IMR-90 (cell line): ENCODE data around the gene TRIO. TPM values are rescaled to one million over a fixed set of nuclear protein-coding genes. Genes with fewer than 3 reads are reported as not detected.

ENCODE experiments used
- ATAC-seq: fragments of 200-7000 bp; cut with Tn5 transposase; 2 replicates; pipeline ENCODE4 v1.9.1; 2020; ENCODE audit warnings: low read depth, mild to moderate bottlenecking, moderate library complexity
- BruUV-seq: library from RNA; stranded (reverse); fragments of 400-500 nt; replicated peaks from 2 replicates; lab custom pipeline; 2021; lab: Mats Ljungman, UMichigan
- CTCF ChIA-PET: fragments of 300-600 bp; formaldehyde crosslinking; extraction: SDS; loops from one replicate; lab custom pipeline; 2021; ENCODE audit warnings: antibody characterized with exemption; lab: Yijun Ruan, JAX
- POLR2A ChIA-PET: fragments of 300-600 bp; sonication (Branson Sonifier 250); formaldehyde crosslinking; loops from one replicate; lab custom pipeline; 2022; ENCODE audit warnings: antibody characterized with exemption; ENCODE audit not compliant: unreplicated experiment; lab: Charles Lee
- DNase-seq: peaks from one replicate; pipeline ENCODE4 v3.0.0; 2013
- H2AFZ ChIP-seq: replicated peaks from 2 replicates; pipeline ENCODE3; 2013; ENCODE audit warnings: low read length, mild to moderate bottlenecking; ENCODE audit not compliant: poor library complexity
- H2AK5ac ChIP-seq: 2 replicates; pipeline ENCODE4 v1.6.1; 2013; ENCODE audit warnings: low read depth, low read length, inconsistent platforms
- H2AK9ac ChIP-seq: replicated peaks from 2 replicates; pipeline ENCODE3; 2013; ENCODE audit warnings: mild to moderate bottlenecking, low read depth, low read length, moderate library complexity; ENCODE audit not compliant: poor library complexity
- H2BK120ac ChIP-seq: 2 replicates; pipeline ENCODE4 v1.6.1; 2013; ENCODE audit warnings: low read depth, low read length, inconsistent platforms
- H2BK15ac ChIP-seq: 3 replicates; pipeline ENCODE4 v1.6.1; 2013; ENCODE audit warnings: low read depth, low read length, inconsistent platforms
- H2BK20ac ChIP-seq: 2 replicates; pipeline ENCODE4 v1.6.1; 2013; ENCODE audit warnings: low read depth, mild to moderate bottlenecking, inconsistent platforms, low read length, moderate library complexity
- H2BK5ac ChIP-seq: 2 replicates; pipeline ENCODE4 v1.6.1; 2013; ENCODE audit warnings: mild to moderate bottlenecking, low read depth, low read length, inconsistent platforms; ENCODE audit not compliant: poor library complexity, severe bottlenecking
- H3K14ac ChIP-seq: replicated peaks from 2 replicates; pipeline ENCODE4 v1.6.1; 2013; ENCODE audit warnings: low read depth, low read length, inconsistent platforms
- H3K18ac ChIP-seq: 2 replicates; pipeline ENCODE4 v1.6.1; 2013; ENCODE audit warnings: low read depth, low read length, control low read depth
- H3K23ac ChIP-seq: 2 replicates; pipeline ENCODE4 v1.6.1; 2013; ENCODE audit warnings: low read depth, low read length, inconsistent platforms
- H3K27ac ChIP-seq: 2 replicates; pipeline ENCODE4 v1.5.1; 2013; ENCODE audit warnings: mild to moderate bottlenecking, control low read depth, low read length; ENCODE audit not compliant: insufficient read depth
- H3K27me3 ChIP-seq: 2 replicates; pipeline ENCODE4 v1.6.1; 2013; ENCODE audit warnings: low read length; ENCODE audit not compliant: control insufficient read depth, insufficient read depth
- H3K36me3 ChIP-seq: 2 replicates; pipeline ENCODE4 v1.6.1; 2013; ENCODE audit warnings: low read length, mixed read lengths; ENCODE audit not compliant: control insufficient read depth, insufficient read depth
- H3K4ac ChIP-seq: 2 replicates; pipeline ENCODE4 v1.6.1; 2013; ENCODE audit warnings: low read depth, low read length, inconsistent platforms
- H3K4me1 ChIP-seq: 2 replicates; pipeline ENCODE4 v1.6.1; 2013; ENCODE audit warnings: low read length, mixed read lengths; ENCODE audit not compliant: control insufficient read depth, insufficient read depth
- H3K4me2 ChIP-seq: 2 replicates; pipeline ENCODE4 v1.6.1; 2013; ENCODE audit warnings: low read depth, mild to moderate bottlenecking, control low read depth, low read length, moderate library complexity
- H3K4me3 ChIP-seq: 2 replicates; pipeline ENCODE4 v1.5.1; 2013; ENCODE audit warnings: low read depth, mild to moderate bottlenecking, control low read depth, low read length, moderate library complexity; ENCODE audit not compliant: insufficient read depth
- H3K56ac ChIP-seq: 2 replicates; pipeline ENCODE4 v1.6.1; 2013; ENCODE audit warnings: low read length, inconsistent platforms; ENCODE audit not compliant: insufficient read depth; ENCODE audit errors: extremely low read depth
- H3K79me1 ChIP-seq, 2 experiments: 2 replicates each; pipeline ENCODE4 v1.6.1; 2013; ENCODE audit warnings: low read length in 2 of 2, inconsistent platforms in 1 of 2, low read depth in 1 of 2
- H3K9ac ChIP-seq: 2 replicates; pipeline ENCODE4 v1.6.1; 2013; ENCODE audit warnings: low read depth, low read length, control low read depth
- H3K9me1 ChIP-seq: 2 replicates; pipeline ENCODE4 v1.6.1; 2013; ENCODE audit warnings: low read length, inconsistent platforms; ENCODE audit not compliant: insufficient read depth
- H3K9me3 ChIP-seq: 2 replicates; pipeline ENCODE4 v1.6.1; 2013; ENCODE audit warnings: low read length; ENCODE audit not compliant: control insufficient read depth, insufficient read depth
- H4K20me1 ChIP-seq: 2 replicates; pipeline ENCODE4 v1.6.1; 2013; ENCODE audit warnings: low read length, inconsistent platforms; ENCODE audit not compliant: insufficient read depth
- H4K5ac ChIP-seq: 2 replicates; pipeline ENCODE4 v1.6.1; 2013; ENCODE audit warnings: mild to moderate bottlenecking, low read depth, low read length, control low read depth
- H4K8ac ChIP-seq, 2 experiments: 2 replicates each; pipeline ENCODE4 v1.6.1; 2013; ENCODE audit warnings: low read depth in 2 of 2, low read length in 2 of 2, control low read depth in 1 of 2, inconsistent platforms in 1 of 2
- H4K91ac ChIP-seq: 2 replicates; pipeline ENCODE4 v1.6.1; 2013; ENCODE audit warnings: low read depth, low read length, inconsistent platforms; ENCODE audit not compliant: insufficient read depth
- BHLHE40 ChIP-seq: fragments of 150-350 bp; IDR thresholded peaks from 2 replicates; pipeline ENCODE4 v1.6.1; 2016; ENCODE audit warnings: mild to moderate bottlenecking, low read depth, low read length
- CEBPB ChIP-seq: IDR thresholded peaks from 2 replicates; pipeline ENCODE4 v1.6.1; 2012; ENCODE audit warnings: low read depth, low read length, improper control_type of control experiment
- CHD1 ChIP-seq: IDR thresholded peaks from 2 replicates; pipeline ENCODE4 v1.6.1; 2012; ENCODE audit warnings: low read depth, low read length, improper control_type of control experiment
- FOS ChIP-seq: fragments of 150-350 bp; IDR thresholded peaks from 2 replicates; pipeline ENCODE4 v1.6.1; 2016; ENCODE audit warnings: low read depth, low read length
- MAFK ChIP-seq: IDR thresholded peaks from 2 replicates; pipeline ENCODE4 v1.6.1; 2012; ENCODE audit warnings: low read depth, low read length, improper control_type of control experiment
- MAZ ChIP-seq: IDR thresholded peaks from 2 replicates; pipeline ENCODE4 v1.6.1; 2012; ENCODE audit warnings: low read depth, mild to moderate bottlenecking, low read length, improper control_type of control experiment, moderate library complexity, borderline replicate concordance
- MXI1 ChIP-seq: IDR thresholded peaks from 2 replicates; pipeline ENCODE4 v1.6.1; 2012; ENCODE audit warnings: low read depth, mild to moderate bottlenecking, low read length, moderate library complexity, borderline replicate concordance
- NFE2L2 ChIP-seq: fragments of 150-350 bp; IDR thresholded peaks from 2 replicates; pipeline ENCODE4 v1.6.1; 2016; ENCODE audit warnings: low read depth, mild to moderate bottlenecking, low read length
- POLR2A ChIP-seq: IDR thresholded peaks from 2 replicates; pipeline ENCODE4 v1.6.1; 2012; ENCODE audit warnings: mild to moderate bottlenecking, low read depth, low read length
- RAD21 ChIP-seq: IDR thresholded peaks from 2 replicates; pipeline ENCODE4 v1.6.1; 2012; ENCODE audit warnings: low read length, improper control_type of control experiment
- RCOR1 ChIP-seq: IDR thresholded peaks from 2 replicates; pipeline ENCODE4 v1.6.1; 2012; ENCODE audit warnings: mild to moderate bottlenecking, low read length, improper control_type of control experiment; ENCODE audit not compliant: insufficient replicate concordance
- RFX5 ChIP-seq: IDR thresholded peaks from 2 replicates; pipeline ENCODE4 v1.8.0; 2012; ENCODE audit warnings: low read depth, mild to moderate bottlenecking, low read length, moderate library complexity
- SMC3 ChIP-seq: fragments of 150-350 bp; IDR thresholded peaks from 2 replicates; pipeline ENCODE4 v1.6.1; 2016; ENCODE audit warnings: low read depth, mild to moderate bottlenecking, antibody characterized with exemption, low read length, moderate library complexity
- WGBS, 2 experiments: methylation state at CpG; one replicate each; pipeline versions ENCODE4 v1.1.5 to v1.1.7; 2013; ENCODE audit warnings: missing lambda C conversion rate in 2 of 2; ENCODE audit not compliant: insufficient read length in 1 of 2; ENCODE audit errors: extremely low coverage in 2 of 2; 5-methylcytosine and 5-hydroxymethylcytosine counted together
- dilution Hi-C: fragments of 300-500 bp; cut with HindIII; formaldehyde crosslinking; loops from one replicate; pipeline ENCODE4 v1.14.3; 2018; ENCODE audit warnings: low sequenced_read_pairs; ENCODE audit not compliant: unreplicated experiment
- in situ Hi-C: fragments of 300-500 bp; cut with MboI; formaldehyde crosslinking; loops from 3 replicates; pipeline ENCODE4 v1.14.3; 2019; ENCODE audit warnings: low sequenced_read_pairs, inconsistent platforms, mixed read lengths
- intact Hi-C: fragments of 100-400 bp; cut with micrococcal nuclease; formaldehyde crosslinking; loops from 2 replicates; pipeline ENCODE4 v1.10.0; 2022
- polyA plus RNA-seq, 3 experiments: library from polyadenylated mRNA; depleted of rRNA; stranded (reverse); fragments of >200 nt; gene quantifications; 2 replicates each; pipeline ENCODE4 v1.2.3, GENCODE V29; 2012; ENCODE audit warnings: low replicate concordance in 1 of 3
- total RNA-seq: library from RNA; depleted of rRNA; stranded (reverse); fragments of >200 nt; gene quantifications from 2 replicates; pipeline ENCODE4 v1.2.3, GENCODE V29; 2012
- TF ChIP-seq, protein P1 (sequence below): conservative IDR thresholded peaks from 2 replicates; pipeline ENCODE4 v1.5.1; 2012; ENCODE audit warnings: mild to moderate bottlenecking, low read depth, low read length, improper control_type of control experiment
- TF ChIP-seq, protein P2 (sequence below): fragments of 150-350 bp; IDR thresholded peaks from 2 replicates; pipeline ENCODE4 v1.6.1; 2016; ENCODE audit warnings: low read depth, mild to moderate bottlenecking, low read length, moderate library complexity, borderline replicate concordance
- TF ChIP-seq, protein P3 (sequence below): fragments of 150-350 bp; IDR thresholded peaks from 2 replicates; pipeline ENCODE4 v1.6.1; 2017; ENCODE audit warnings: mild to moderate bottlenecking, antibody characterized with exemption, low read length, low read depth

Gene TRIO
- total and polyA plus RNA-seq, 2 of the 4 experiments (the other 2 are of a cell fraction): 206 to 522 TPM

DNA sequence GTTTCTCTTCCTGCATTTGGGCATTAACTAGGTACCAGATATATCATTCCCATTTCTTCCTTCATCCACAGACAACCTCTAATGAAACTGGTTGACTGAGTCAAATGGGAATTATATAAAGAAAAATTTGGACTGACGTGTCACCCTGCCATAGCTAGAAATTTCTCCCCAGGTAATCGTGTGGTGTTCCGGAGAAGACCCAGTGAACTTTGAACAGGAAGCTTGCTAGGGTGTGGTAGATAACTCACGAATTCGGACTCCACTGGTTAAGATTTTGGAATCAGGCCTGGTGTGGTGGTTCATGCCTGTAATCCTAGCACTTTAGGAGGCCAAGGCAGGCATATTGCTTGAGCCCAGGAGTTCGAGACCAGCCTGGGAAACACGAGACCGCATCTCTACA is 324.1 kb downstream of the TRIO start:
- no peak overlapping the region for H3K4me3 ChIP-seq
- H2AK9ac ChIP-seq: no peak overlapping the region
- no peak overlapping the region for H2AK5ac ChIP-seq
- peaks cover 87% of the 10 kb centered on the region for H4K20me1 ChIP-seq
- peaks cover 55 to 88% of the 10 kb centered on the region in 2 experiments for H3K79me1 ChIP-seq
- H3K4me1 ChIP-seq: peaks cover 36% of the 10 kb centered on the region
- H2BK5ac ChIP-seq: no peak overlapping the region
- no peaks in the 10 kb centered on the region for H3K9me3 ChIP-seq
- CTCF ChIA-PET: interaction anchor here (1.1 kb wide), 1 partner anchor 10 kb away, joined by 3 read pairs; no protein-coding TSS in a partner anchor
- H2BK20ac ChIP-seq: no peak overlapping the region
- H3K56ac ChIP-seq: no peak overlapping the region
- no peaks in the 10 kb centered on the region for H3K27me3 ChIP-seq
- no peak overlapping the region for H2BK120ac ChIP-seq
- BruUV-seq: TSS peak; percentile 8
- H3K36me3 ChIP-seq: peaks cover 62% of the 10 kb centered on the region
- no peak overlapping the region for H3K23ac ChIP-seq
- dilution Hi-C loops: no loop called here
- WGBS, 2 experiments: 100% methylated on average over 2 of the region's 8 CpGs; no CpG with 5 or more reads in 1 of the 2 experiments
- H2AFZ ChIP-seq: no peak overlapping the region
- ATAC-seq (no peak), DNase-seq (no peak)
- no peak overlapping the region for H3K9ac ChIP-seq
- no peak overlapping the region for H3K4ac ChIP-seq
- peaks cover 49% of the 10 kb centered on the region for H3K9me1 ChIP-seq
- H4K8ac ChIP-seq: no peak overlapping the region
- in situ Hi-C loops: no loop called here
- POLR2A ChIA-PET: interaction anchor here (0.5 kb wide), 1 partner anchor 166 kb away, joined by 6 read pairs; no protein-coding TSS in a partner anchor
- no peak overlapping the region for H2BK15ac ChIP-seq
- no peak overlapping the region for H3K27ac ChIP-seq
- no peak overlapping the region for H4K91ac ChIP-seq
- TF ChIP-seq MAZ (no peak), POLR2A (no peak), BHLHE40 (no peak), CEBPB (no peak), RCOR1 (no peak), CHD1 (no peak), MAFK (no peak), RFX5 (no peak), NFE2L2 (no peak), SMC3 (no peak), MXI1 (no peak), RAD21 (no peak), FOS (no peak)
- TF ChIP-seq, protein P1, sequence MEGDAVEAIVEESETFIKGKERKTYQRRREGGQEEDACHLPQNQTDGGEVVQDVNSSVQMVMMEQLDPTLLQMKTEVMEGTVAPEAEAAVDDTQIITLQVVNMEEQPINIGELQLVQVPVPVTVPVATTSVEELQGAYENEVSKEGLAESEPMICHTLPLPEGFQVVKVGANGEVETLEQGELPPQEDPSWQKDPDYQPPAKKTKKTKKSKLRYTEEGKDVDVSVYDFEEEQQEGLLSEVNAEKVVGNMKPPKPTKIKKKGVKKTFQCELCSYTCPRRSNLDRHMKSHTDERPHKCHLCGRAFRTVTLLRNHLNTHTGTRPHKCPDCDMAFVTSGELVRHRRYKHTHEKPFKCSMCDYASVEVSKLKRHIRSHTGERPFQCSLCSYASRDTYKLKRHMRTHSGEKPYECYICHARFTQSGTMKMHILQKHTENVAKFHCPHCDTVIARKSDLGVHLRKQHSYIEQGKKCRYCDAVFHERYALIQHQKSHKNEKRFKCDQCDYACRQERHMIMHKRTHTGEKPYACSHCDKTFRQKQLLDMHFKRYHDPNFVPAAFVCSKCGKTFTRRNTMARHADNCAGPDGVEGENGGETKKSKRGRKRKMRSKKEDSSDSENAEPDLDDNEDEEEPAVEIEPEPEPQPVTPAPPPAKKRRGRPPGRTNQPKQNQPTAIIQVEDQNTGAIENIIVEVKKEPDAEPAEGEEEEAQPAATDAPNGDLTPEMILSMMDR: no peak
- TF ChIP-seq, protein P2, sequence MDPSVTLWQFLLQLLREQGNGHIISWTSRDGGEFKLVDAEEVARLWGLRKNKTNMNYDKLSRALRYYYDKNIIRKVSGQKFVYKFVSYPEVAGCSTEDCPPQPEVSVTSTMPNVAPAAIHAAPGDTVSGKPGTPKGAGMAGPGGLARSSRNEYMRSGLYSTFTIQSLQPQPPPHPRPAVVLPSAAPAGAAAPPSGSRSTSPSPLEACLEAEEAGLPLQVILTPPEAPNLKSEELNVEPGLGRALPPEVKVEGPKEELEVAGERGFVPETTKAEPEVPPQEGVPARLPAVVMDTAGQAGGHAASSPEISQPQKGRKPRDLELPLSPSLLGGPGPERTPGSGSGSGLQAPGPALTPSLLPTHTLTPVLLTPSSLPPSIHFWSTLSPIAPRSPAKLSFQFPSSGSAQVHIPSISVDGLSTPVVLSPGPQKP: no peak
- TF ChIP-seq, protein P3, sequence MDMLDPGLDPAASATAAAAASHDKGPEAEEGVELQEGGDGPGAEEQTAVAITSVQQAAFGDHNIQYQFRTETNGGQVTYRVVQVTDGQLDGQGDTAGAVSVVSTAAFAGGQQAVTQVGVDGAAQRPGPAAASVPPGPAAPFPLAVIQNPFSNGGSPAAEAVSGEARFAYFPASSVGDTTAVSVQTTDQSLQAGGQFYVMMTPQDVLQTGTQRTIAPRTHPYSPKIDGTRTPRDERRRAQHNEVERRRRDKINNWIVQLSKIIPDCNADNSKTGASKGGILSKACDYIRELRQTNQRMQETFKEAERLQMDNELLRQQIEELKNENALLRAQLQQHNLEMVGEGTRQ: no peak
- intact Hi-C loops: no loop called here
- H4K5ac ChIP-seq: no peak overlapping the region
- no peak overlapping the region for H3K4me2 ChIP-seq
- H3K14ac ChIP-seq: no peak overlapping the region
- no peak overlapping the region for H3K18ac ChIP-seq
